Activated T-cell treated with anti-CD3 and anti-CD28 coated beads, Interleukin-2, amount 50 U/mL, for 48 hours (primary cell): ENCODE measurements around the gene NMUR2.
A peak's percentile ranks its signal among the peaks of the same experiment; 100 is the strongest.

Source experiments
- DNase-seq, 2 experiments: peaks; one replicate each; pipeline ENCODE4 v3.0.0-alpha.2; 2020

NMUR2 gene

GRCh38 chr5:152367554-152367953, 37.5 kb downstream of the NMUR2 start:
- no peak for DNase-seq

- DNase-seq: no peak
Measured at GRCh38 chr5:152366716-152367115, 38.4 kb downstream of the NMUR2 start.

GRCh38 chr5:152364899-152365298, 40.2 kb downstream of the NMUR2 start:
- DNase-seq: no peak

GRCh38 chr5:152364172-152364571, 40.9 kb downstream of the NMUR2 start:
- no peak for DNase-seq

DNA sequence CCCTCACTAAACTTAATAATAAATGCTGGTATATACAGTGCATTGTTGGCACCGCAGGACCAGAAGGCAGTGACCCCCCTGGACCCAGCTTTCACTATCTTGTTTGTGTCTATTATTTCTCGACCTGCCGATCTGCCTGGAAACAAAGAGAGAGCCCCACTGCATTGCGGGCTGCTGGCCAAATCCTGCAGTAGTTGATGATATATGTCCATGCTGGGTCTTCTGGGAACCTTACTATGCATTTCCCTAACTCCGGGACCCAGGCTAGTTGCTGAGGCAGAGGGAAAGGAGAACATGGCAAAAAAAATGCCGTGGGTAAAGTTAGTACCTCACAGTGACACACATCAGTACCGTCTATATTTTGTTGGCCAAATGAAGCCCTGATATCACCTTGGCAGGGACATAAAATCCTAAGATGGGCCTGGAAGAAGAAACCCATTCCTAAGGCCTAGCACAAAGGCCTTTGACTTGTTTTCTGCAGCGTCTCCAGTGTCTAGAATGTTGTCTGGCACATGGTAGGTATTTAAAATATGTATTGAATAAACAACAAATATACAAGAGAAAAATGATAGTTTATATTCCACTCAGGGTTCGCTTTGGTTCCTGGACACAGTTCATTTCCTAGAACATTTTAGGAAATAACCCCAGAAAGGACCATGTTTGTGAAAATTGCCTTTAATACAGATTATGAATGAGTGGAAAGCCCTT, 46.1 kb downstream of the NMUR2 start:
- no peak for DNase-seq

GRCh38 chr5:152356506-152356905, 48.6 kb downstream of the NMUR2 start:
- DNase-seq: no peak

- DNase-seq: no peak
Measured at GRCh38 chr5:152355061-152355460, 50.0 kb downstream of the NMUR2 start.

DNA sequence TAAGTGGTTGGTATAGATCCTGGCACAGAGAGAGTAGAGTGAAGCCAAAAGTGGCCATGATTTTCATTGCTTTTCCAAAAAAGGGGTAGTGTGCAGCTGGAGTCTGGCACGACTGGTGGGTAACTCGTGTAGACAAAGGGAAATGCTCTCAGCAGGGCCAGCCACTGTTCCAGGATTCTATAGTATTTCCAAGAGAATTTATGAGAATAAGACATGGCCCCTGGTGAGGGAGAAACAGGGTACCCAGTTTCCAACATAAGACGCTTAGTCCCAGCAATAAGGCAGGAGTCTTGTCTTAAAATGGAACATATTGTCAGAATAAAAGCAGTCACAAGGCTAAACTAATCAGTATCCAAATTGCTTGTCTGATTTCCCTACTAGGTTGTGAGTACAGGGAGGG, 52.1 kb downstream of the NMUR2 start:
- no peak for DNase-seq

- DNase-seq: peak; percentile 19 to 32
Measured at GRCh38 chr5:152349683-152350526, 55.2 kb downstream of the NMUR2 start.
